Measurements from ENCODE around the gene SAG. TPM values are rescaled to one million over a fixed set of nuclear protein-coding genes. Genes with fewer than 3 reads are reported as not detected.

SAG gene
- total and polyA plus RNA-seq, 8 donors: 1.5 TPM; not detected in 7

DNA sequence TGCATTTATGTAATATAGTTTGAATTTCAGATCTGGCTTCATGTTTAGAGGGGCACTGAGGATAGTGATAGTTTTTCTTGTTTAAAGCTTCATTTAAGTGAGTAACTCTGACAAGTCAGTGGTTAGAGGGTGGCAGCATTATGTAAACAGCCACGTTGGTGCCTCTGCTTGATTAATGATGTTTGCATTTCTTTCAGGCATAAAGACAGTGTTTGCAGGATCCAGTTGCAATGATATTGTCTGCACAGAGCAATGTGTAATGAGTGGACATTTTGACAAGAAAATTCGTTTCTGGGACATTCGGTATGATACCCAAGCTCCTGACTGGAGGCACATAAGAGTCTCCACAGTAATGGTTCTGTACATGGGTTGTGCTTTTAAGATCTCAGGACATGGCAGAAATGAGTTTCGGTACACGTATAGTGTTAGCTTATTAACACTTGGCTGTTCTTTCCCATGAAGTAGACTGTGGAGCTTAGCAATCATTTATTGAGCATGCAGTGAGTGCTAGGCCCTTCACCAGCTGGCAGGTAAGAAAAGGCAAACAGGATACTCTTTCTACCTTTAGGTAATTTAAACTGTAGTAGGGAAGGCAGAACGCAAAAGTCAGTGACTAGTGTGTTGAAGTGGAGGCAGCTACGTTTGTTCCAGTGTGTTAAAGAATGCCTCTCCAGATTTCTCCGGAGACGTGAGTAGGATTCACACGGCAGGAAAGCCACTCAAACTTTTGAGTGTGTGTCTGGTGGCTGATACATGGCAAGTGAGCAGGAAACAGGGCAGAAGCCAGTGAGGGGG, 17.4 kb upstream of the SAG start:
- H3K9me3 ChIP-seq: no peaks in the 10 kb centered on the region
- H3K27me3 ChIP-seq: no peaks in the 10 kb centered on the region
- no peak for TF ChIP-seq POLR2AphosphoS5 (IDR thresholded peaks at IDR 0.05)
- H3K4me1 ChIP-seq: no peaks in the 10 kb centered on the region
- peaks cover 75 to 100% (median 100%) of the 10 kb centered on the region in 4 donors for H3K36me3 ChIP-seq
- 72 to 78% (median 77%) methylated on average over 10 of the region's 10 CpGs for WGBS, 5 donors
- no peak overlapping the region for H3K4me3 ChIP-seq
- intact Hi-C loops (cut with DNase I; ENCODE audit: low total_unique reads): no loop called here
- peak in 1 of 2 donors; percentile 22 for DNase-seq
- no peak overlapping the region for H3K27ac ChIP-seq

DNA sequence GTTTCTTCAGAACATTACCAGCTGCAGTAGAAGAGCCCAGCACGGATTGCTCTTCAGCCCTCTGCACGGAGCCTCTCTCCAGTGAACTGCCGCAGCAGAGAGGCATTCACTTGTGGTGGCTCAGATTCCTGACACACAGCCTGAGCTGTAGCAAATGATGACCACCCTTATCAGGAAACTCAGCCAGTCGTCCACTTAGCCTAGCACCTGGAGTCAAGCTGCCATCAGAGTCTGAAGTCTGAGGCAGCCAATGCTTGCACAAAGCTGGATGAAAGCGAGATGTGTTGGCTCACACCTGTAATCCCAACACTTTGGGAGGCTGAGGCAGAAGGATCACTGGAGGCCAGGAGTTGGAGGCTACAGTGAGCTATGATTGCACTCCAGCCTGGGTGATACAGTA, 11.7 kb upstream of the SAG start:
- no peaks in the 10 kb centered on the region for H3K9me3 ChIP-seq
- TF ChIP-seq POLR2AphosphoS5 (IDR thresholded peaks at IDR 0.05) (no peak), EP300 (IDR thresholded peaks at IDR 0.05) (no peak), POLR2A (IDR thresholded peaks at IDR 0.05) (no peak)
- TF ChIP-seq, protein P1, sequence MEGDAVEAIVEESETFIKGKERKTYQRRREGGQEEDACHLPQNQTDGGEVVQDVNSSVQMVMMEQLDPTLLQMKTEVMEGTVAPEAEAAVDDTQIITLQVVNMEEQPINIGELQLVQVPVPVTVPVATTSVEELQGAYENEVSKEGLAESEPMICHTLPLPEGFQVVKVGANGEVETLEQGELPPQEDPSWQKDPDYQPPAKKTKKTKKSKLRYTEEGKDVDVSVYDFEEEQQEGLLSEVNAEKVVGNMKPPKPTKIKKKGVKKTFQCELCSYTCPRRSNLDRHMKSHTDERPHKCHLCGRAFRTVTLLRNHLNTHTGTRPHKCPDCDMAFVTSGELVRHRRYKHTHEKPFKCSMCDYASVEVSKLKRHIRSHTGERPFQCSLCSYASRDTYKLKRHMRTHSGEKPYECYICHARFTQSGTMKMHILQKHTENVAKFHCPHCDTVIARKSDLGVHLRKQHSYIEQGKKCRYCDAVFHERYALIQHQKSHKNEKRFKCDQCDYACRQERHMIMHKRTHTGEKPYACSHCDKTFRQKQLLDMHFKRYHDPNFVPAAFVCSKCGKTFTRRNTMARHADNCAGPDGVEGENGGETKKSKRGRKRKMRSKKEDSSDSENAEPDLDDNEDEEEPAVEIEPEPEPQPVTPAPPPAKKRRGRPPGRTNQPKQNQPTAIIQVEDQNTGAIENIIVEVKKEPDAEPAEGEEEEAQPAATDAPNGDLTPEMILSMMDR (IDR thresholded peaks at IDR 0.05): no peak
- 76 to 87% (median 80%) methylated on average over 4 to 5 of the region's 5 CpGs for WGBS, 5 donors
- no peaks in the 10 kb centered on the region for H3K4me1 ChIP-seq
- no peaks in the 10 kb centered on the region for H3K27me3 ChIP-seq
- DNase-seq: no peak
- intact Hi-C loops (cut with DNase I; ENCODE audit: low total_unique reads): no loop called here
- H3K36me3 ChIP-seq: peaks cover 49 to 58% (median 55%) of the 10 kb centered on the region in 4 donors
- H3K4me3 ChIP-seq: no peak overlapping the region
- no peak overlapping the region for H3K27ac ChIP-seq

DNA sequence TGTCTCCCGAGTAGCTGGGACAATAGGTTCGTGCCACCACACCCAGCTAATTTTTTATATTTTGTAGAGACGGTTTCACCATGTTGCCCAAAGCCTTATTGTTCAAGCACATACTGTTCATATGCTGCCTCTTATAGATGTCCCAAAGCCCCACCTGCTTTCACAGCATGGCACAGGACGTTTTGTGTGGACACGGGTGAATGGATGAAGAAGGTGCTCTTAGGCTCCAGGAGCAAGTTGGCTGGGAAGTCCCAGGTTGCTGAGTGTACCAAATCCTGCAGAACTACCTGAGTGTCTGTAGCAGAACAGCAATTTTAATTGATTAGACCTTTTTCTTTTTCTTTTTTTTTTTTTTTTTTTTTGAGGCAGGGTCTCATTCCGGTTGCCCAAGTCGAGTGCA, 10.5 kb upstream of the SAG start:
- WGBS, 5 donors: 74 to 89% (median 86%) methylated on average over 7 of the region's 7 CpGs
- no peak overlapping the region for H3K27ac ChIP-seq
- intact Hi-C loops (cut with DNase I; ENCODE audit: low total_unique reads): no loop called here

DNA sequence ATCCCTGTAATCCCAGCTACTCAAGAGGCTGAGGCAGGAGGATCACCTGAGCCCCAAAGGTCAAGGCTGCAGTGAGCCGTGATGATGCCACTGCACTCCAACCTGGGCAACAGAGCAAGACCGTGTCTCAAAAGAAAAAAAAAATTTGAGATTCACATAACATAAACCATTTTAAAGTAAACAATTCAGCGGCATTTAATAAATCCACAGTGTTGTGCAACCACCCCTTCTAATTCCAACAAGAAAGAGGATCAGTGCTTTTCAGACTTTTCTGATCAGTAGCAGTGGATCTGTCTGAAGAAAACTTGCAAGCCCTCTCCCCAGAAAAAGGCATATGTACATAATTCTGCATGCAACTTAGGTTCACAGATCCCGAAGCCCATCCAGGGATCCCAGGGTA, 7.2 kb upstream of the SAG start:
- WGBS, 5 donors: 71 to 87% (median 78%) methylated on average over 4 of the region's 4 CpGs
- intact Hi-C loops (cut with DNase I; ENCODE audit: low total_unique reads): no loop called here
- no peaks in the 10 kb centered on the region for H3K4me1 ChIP-seq
- no peaks in the 10 kb centered on the region for H3K9me3 ChIP-seq
- H3K4me3 ChIP-seq: no peak overlapping the region
- DNase-seq: no peak
- peaks cover 7 to 13% (median 10%) of the 10 kb centered on the region in 4 donors for H3K36me3 ChIP-seq
- H3K27ac ChIP-seq: no peak overlapping the region
- TF ChIP-seq, protein P1 (IDR thresholded peaks at IDR 0.05): no peak
- TF ChIP-seq EP300 (IDR thresholded peaks at IDR 0.05) (no peak), POLR2A (IDR thresholded peaks at IDR 0.05) (no peak), POLR2AphosphoS5 (IDR thresholded peaks at IDR 0.05) (no peak)
- no peaks in the 10 kb centered on the region for H3K27me3 ChIP-seq

More for the DNA sequence above, 10.5 kb upstream of the SAG start:
- no peaks in the 10 kb centered on the region for H3K4me1 ChIP-seq
- no peaks in the 10 kb centered on the region for H3K9me3 ChIP-seq
- no peak for DNase-seq
- no peak overlapping the region for H3K4me3 ChIP-seq
- TF ChIP-seq, protein P1 (IDR thresholded peaks at IDR 0.05): no peak
- TF ChIP-seq EP300 (IDR thresholded peaks at IDR 0.05) (no peak), POLR2AphosphoS5 (IDR thresholded peaks at IDR 0.05) (no peak), POLR2A (IDR thresholded peaks at IDR 0.05) (no peak)
- H3K27me3 ChIP-seq: no peaks in the 10 kb centered on the region
- H3K36me3 ChIP-seq: peaks cover 37 to 46% (median 43%) of the 10 kb centered on the region in 4 donors

DNA sequence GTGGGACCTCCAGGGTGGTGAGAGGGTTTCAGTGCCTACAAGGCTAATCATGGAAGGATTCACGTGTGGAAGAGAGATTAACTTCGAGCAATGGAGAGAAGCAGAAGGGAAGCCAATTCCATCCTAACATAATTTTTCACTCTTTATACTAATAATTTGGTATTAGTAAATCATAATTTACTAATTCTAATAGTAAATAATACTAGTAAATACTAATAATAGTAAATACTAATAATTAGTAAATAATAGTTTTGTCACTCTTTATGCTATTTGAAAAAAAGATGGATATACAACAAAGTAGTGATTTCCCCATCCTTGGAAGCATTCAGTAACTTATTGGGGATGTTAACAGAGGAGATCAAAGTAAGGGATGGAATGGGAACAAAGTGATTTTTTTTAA, 6.4 kb upstream of the SAG start:
- no peak for DNase-seq
- no peaks in the 10 kb centered on the region for H3K27me3 ChIP-seq
- no peaks in the 10 kb centered on the region for H3K4me1 ChIP-seq
- intact Hi-C loops (cut with DNase I; ENCODE audit: low total_unique reads): no loop called here
- H3K27ac ChIP-seq: no peak overlapping the region
- peaks cover 0 to 4% (median 1%) of the 10 kb centered on the region in 4 donors for H3K36me3 ChIP-seq
- WGBS, 5 donors: 83 to 91% (median 86%) methylated on average over 2 of the region's 2 CpGs
- TF ChIP-seq, protein P1 (IDR thresholded peaks at IDR 0.05): no peak
- TF ChIP-seq POLR2AphosphoS5 (IDR thresholded peaks at IDR 0.05): no peak
- TF ChIP-seq EP300 (IDR thresholded peaks at IDR 0.05): no peak
- TF ChIP-seq POLR2A (IDR thresholded peaks at IDR 0.05): no peak
- no peak overlapping the region for H3K4me3 ChIP-seq
- no peaks in the 10 kb centered on the region for H3K9me3 ChIP-seq

All from stomach (tissue), 9 donors.